GM18508 (cell line): ENCODE results near the gene IFNE.
A peak's percentile ranks its signal among the peaks of the same experiment; 100 is the strongest.
"Not testable (repeated sequence)": the region's sequence is repeated elsewhere in the genome, so short reads cannot be mapped to it uniquely, and the experiment has no call there.

Experiments used
- ATAC-seq: cut with Tn5 transposase; IDR thresholded peaks from one replicate; pipeline ENCODE4 v1.9.1; 2021; ENCODE audit warnings: moderate number of reproducible peaks; ENCODE audit not compliant: insufficient read depth, unreplicated experiment

IFNE gene

DNA sequence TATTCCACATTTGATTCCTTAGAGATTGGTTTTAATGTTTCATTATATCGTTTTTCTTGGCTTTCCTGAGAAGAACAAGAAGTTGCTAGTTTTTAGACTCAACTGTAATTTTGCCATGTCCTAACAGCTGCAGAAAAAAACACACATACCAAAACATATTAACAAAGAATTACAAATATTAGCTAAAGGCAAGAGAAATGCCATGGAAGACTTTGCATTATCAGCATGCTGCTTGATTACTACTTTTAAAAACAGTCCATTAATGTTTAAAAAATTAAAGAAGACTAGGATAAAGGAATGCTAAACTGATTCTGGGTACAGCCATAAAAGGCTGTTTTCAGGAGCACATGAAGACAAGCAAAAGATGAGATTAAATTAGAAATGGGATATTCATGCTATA, 20.5 kb upstream of the IFNE start:
- ATAC-seq = no peak

DNA sequence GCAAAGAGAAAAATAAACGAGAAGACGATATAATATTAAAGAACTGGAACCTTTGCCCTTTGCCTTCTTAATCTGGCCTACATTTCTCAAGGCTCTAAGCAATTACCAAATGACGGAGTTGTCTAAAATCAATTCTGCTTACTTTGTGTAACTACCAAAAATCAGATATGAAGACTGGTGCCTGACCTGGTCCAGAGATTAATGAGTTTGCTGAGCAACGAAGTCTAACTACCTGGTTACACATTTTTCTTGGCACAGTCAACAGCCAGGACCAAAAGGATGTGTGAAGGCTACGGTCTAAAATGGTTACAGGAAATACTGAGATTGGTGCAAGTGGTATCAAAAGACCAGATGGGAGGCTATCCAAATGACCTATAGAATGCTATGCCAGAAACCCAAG, 17.8 kb upstream of the IFNE start:
- ATAC-seq = no peak

DNA sequence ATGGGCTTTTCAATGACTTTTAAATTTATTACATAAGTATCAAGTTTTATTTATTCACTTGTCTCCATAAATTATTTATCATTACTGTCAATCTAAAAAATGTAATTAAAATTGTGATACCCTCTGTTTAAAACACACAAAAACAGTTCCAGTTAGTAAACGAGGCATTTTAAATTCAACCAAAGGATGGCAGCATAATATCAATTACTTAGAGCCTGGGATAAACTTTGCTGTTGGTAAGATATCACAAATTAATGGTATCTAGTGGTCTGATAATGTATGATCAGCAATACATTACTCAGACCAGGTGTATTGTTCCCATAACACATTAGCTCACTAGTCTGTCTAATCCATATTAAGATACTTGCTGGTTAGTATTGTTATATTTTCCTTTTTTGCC, 9.6 kb upstream of the IFNE start:
- no peak for ATAC-seq

DNA sequence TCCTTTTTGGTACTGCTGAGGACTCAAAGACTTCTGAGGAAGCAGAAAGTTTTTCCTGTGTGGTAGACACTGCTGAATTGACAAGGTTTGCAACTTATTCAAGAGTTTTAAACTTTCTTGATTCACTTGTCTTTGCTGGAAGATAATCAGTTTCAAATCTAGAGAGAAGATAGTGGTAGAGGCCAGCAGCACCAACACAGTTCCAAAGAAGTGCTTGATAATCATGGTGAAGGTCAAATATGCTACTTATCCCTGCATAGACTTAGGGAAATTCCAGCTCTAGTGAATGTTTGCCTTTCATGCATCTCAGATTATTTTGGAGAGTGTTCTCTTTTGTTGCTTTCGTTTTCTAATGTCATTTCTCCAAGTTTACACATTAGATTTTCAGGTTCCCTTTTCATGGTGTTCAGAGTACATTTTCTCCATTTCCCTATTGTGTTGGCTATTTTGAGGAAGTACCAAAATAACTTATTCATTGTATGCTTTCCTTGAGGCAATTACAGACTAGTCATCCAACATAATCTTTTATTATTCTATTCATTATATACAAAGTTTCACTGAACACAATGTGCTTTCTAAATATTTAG, 550 bp downstream of the IFNE start:
- ATAC-seq = no peak

DNA sequence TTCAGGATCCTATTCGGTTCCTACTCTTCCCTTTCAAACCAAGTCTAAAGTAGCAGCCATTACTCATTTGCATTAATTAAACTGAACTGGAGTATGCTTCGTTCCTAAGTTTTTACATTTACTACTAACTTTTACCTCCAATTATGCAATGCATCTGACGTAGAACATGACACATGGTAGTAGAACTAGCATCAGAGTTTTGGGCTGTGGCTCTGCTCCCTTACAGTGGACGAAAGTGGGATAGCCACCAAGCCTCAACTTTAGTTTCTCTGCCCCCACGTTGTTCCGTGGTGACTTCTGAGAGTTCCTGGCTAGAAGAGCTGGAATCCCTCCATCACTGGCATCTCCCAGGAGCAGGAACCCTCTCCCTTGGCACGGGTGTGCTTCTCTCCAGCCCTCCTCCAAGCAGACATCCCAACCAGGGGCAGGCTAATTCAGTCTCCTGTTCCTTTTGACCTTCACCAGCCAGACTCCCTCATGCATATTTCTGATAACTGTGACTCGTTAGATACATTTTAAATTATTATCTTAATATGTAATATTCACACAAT, 2.9 kb downstream of the IFNE start:
- no peak for ATAC-seq

DNA sequence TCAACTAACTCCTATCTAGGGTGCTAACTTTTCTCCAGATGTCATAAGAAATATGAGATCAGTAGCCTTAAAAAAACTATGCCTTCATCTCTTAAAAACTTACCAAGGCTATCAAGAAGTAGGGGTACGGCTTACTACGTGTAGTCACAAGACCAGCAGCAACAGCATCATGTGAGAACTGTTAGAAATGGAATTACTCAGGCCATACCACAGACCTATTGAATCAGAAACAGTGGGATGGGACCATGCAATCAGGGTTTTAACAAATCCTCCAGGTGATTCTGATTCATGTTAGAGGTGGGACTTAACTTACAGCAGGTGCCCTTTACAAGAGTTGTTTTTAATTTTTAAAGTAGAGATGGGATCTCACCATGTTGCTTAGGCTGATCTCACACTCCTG, 4.6 kb downstream of the IFNE start:
- no peak for ATAC-seq

DNA sequence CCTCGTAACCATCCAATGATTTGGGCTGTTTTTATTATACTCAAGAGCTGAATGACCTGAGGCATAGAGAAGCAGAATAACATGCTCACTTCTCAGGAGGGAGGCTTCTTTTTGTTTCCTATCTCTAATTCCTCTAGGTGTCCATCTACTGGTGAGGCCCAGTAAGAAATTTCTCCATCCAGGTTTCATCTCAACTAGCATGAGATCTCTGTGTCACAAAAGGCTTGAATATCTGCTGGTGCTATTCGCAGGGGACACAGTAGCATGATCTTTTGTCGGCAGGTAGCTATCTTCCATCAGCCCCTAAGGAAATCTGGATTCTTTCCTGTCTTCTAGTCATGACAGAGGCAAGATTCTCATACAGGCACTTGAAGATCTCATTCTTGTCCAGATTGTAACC, 8.9 kb downstream of the IFNE start:
- ATAC-seq = no peak

DNA sequence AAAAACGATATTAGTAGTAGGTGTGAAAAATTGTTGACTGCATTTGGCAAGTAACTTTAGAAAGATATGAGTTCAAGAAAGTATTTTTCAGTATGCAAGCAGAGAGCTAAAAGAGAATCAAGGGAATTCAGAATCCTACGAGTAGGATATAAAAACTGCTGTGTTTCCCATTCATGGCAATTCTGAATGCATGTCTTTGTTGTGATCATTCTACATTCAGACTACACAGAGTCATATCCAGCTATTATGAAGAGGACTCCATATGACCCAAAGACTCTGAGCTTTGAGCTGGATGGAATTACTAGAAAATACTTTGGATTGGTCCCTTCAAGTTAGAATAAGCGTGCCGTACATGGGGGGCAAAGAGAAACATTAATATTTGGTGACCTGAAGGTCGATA, 12.0 kb downstream of the IFNE start:
- ATAC-seq = no peak

DNA sequence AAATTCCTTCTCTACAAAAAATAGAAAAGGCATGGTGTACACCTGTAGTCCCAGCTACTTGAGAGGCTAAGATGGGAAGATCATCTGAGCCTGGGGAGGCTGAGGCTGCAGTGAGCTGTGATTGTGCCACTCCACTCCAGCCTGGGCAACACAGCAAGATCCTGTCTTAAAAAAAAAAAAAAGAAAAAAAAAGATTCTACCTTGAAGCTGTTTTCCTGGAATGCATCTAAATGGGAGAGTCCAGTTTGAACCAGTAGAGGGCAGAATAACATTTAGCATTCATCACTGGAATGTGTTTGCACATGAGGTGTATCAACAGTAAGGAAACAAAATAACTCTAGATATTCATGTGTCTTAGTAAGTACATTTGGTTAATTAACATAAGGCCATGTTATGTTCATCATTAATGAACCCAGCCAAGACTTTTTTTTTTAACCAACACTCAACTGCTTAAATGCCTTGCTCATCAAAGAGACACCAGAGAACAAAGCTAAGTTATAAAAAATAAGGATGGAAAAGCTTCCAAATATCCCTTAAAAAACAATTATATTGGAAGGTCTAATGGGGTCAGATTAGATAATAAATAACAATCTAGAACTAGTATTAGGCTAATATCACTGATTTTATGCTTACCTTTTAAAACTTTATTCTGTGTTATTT, 16.1 kb downstream of the IFNE start:
- ATAC-seq = peak; percentile 61

DNA sequence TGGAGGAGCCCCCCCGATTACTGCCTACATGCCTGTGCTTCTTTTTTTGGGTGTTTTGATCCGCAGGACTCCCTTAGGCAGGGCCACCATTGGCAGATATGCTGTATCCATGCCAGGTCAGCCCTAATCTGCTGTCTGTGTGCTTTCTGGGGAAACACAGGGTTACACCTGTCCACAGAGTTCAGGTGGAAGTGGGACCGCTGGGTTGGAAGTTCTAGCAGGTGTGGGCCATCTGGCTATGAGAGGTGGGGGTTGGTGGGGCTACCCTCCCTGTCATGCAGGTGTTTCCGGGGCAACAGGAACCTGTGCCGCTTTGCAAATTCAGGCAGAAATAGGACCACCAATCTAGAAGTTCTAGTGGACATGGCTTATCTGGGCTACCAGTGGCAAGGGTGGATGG, 17.0 kb downstream of the IFNE start:
- no peak for ATAC-seq

DNA sequence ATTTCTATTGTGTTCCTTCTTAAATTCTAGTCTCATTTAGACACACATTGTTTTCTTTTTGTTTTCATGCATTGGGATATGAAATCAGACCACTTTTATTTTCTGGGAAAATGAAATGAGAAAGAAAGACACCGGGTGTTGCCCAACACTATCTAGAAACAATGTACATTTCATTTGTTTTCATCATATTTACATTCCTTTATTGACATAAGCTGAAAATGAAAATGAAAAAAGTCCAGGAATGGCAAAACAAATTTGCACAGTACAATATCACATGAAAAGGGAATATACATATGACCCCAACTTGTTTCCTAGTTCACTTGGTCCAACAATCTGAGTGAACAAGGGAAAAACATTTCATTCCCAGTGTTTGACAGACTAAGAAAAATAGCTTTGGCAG, 20.7 kb downstream of the IFNE start:
- no peak for ATAC-seq

DNA sequence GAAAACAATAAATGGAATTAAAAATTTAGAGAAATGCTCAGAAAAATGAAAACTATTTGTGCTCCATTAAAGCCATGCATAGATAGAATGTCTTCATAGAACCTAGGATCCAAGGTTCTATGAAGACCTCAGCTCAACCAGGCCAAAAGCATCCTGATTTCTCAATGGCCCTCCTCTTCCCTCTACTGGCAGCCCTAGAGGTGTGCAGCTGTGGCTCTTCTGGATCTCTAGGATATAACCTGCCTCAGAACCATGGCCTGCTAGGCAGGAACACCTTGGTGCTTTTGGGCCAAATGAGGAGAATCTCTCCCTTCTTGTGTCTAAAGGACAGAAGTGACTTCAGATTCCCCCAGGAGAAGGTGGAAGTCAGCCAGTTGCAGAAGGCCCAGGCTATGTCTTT, 26.8 kb downstream of the IFNE start:
- peak; percentile 58 for ATAC-seq

DNA sequence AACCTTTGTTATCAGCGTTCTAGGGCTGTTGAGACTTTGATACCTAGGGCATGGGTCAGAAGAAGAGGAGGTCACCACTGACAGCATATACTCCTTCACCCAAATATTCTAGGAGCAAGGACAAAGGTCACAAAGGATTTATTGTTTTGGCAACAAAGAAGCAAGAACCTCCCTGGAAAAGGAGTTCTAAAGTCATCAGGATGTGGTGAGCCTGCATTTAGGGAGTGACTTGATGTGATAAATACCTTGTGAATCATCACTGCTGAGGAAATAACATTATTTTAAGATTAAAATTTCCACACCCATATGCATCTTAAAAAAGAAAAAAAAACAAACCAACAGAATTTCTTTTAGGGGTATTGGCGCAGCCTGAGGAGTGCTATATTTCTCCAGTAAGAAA, 28.0 kb downstream of the IFNE start:
- ATAC-seq = no peak

DNA sequence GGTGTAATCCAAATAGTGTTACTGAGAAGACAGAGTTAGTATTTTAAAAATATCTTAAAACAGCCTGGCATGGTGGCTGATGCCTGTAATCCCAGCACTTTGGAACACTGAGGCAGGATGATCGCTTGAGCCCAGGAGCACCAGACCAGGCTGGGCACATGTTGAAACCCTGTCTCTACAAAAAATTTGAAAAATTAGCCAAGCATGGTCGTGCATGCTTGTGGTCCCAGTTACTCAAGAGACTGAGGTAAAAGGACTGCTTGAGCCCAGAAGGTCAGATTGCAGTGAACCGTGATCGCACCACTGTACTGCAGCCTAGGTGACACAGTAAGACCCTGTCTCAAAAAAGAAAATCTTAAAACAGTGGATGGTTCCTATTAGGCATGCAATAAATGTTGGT, 29.4 kb downstream of the IFNE start:
- ATAC-seq = no peak

DNA sequence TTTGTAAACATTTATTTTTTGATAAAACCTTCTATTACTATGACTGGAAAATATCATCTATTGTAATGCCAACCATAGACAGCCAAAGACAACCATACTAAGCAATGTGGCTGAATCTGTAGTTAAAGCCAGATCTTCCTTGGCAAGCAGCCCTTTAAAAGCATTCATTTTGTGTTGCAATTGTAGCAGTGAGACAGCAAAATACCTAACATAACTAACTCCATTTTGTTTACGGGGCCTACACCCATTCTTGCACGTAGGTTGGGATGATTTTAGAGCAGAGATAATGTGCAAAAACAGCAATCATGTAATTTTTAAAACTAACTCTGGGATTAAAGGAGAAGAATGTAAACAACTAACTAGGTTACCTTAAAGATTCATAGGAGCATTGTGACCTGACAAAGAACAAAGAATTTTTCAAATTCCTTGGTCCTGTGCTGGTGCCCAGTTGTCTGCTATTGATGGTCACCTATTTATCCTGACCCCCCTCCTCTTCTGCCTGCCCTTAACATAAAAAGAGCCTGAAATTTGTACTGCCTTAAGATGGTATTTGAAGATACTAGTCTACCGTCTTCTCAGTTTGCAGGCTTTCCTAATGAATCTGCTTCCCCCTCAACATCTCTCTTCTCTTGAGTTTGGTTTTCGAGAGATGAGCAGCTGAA, 31.2 kb downstream of the IFNE start:
- no peak for ATAC-seq

DNA sequence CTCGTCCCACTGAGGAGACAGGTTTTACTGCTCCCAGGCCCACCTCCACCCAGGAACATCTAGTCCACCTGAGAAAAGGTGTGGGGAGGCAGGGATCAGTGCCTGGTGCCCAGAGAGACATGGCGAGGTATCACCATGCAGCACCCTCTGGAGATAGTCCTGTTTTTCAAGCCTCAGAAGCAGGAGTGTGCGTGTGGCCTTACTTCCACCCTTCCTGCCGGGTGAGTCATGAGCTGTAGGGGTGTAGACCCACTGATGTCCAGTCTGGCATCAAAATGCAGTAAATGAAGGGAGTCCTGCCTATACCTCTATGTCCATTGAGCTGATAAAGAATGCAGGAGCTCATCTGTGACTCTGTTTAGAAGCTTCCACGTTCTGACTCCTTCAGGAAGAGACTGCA, 32.8 kb downstream of the IFNE start:
- not testable (repeated sequence) for ATAC-seq

DNA sequence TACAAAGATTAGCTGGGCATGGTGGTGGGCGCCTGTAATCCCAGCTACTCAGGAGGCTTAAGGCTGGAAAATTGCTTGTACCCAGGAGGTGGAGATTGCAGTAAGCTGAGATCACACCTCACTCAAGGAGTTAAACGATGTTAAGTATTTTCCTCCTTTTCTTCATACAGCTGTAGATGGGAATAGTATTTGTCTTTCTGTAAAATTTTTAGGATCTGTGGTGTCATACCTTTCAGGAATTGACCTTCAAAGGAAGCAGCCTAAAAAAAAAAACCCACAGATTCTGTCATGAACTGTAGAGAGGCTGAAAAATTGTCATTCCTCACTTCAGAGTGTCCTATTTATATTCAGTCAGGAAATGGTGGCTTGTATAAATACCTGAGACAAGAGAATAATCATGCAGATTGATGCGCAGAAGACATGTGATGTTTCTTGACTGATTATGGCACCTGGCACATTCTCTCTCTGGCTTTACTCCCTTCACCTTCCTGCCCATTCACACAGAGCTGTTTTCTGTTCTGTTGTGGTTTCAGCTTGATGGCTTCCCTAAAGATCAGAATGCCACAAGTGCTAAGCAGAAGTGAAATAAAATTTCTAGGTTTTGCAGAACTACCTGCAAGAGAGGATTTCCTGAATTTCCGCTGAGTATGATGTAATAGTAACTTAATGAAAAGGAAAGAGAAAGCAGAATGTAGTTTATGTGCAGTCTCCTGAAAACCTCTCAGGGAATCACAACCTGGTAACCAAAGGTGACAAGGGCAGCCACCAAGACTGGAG, 38.1 kb downstream of the IFNE start:
- peak; percentile 88 for ATAC-seq

DNA sequence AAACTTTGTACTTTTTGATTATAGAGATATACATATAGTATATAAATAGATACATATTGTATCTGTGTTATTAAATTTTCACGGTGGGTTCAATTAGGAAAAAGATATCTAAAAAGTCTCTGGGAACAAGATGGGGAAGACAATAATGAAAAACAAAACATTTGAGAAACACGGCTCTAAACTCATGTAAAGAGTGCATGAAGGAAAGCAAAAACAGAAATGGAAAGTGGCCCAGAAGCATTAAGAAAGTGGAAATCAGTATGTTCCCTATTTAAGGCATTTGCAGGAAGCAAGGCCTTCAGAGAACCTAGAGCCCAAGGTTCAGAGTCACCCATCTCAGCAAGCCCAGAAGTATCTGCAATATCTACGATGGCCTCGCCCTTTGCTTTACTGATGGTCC, 42.0 kb downstream of the IFNE start, which contains the start of gene IFNA1:
IFNA1 (plus strand) TSS at position 301 of the 400 bp plus-strand sequence; CDS start at position 370, 69 bp downstream.
- ATAC-seq = no peak

DNA sequence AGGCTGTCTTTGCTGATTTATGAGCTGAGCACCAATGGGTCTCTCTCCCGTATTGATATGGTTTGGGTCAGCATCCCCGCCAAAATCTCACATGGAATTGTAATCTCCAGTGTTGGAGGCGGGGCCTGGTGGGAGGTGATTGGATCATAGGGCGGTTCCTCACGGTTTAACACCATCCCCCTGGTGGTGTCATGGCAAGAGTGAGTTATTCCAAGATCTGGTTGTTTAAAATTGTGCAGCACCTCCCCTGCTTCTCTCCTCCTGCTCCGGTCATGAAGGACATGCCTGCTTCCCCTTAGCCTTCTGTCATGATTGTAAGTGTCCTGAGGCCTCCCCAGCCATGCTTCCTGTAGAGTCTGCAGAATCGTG, 47.1 kb downstream of the IFNE start:
- ATAC-seq = not testable (repeated sequence)

DNA sequence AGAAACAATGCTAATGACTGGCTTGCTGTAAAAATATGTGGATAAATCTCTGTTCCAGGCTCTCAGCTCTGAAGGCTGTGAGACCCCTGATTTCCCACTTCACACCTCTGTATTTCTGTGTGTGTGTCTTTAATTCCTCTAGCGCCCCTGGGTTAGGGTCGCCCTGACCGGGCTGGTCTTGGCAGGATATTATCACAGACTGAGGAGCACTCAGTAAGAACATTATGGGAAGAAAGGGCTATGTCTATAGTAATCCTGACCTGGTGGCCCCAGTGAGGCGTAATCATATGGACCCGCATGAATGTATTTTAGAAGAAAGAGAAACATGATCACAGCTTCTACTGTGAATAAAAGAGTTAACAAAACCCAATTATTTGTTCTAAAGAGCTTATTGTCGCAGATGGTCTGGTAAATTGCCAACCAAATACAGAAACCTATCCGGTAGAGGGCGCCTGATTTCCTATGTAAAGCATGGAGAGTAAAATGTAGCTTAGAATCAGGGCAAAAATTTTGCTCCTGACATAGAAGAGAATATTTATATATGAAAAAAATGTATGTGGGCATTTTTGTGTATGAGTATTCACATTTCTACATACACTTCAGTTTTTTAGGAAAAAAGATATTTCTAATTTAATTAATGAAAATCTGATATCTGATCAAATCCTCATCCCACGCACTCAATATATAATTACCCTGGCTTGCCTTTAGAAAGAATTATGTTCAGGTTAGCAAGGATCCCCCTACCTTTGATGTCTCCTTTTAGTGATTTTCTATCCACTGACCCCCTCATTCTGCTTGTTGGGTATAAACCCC, 47.7 kb downstream of the IFNE start:
- ATAC-seq = no peak
